Mucosa of gallbladder (tissue), 1 donor: ENCODE results near the gene TMTC4. TPM values are rescaled to one million over a fixed set of nuclear protein-coding genes. Genes with fewer than 3 reads are reported as not detected.
A peak's percentile ranks its signal among the peaks of the same experiment; 100 is the strongest.
"Not testable (repeated sequence)": the region's sequence is repeated elsewhere in the genome, so short reads cannot be mapped to it uniquely, and the experiment has no call there.

Source experiments
- DNase-seq: peaks from one replicate; pipeline ENCODE4 v3.0.0-alpha.2; 2020; ENCODE audit warnings: low spot score
- total RNA-seq: library from RNA; stranded (reverse); gene quantifications from one replicate; pipeline ENCODE4 v1.2.1, GENCODE V29; 2021
- donor health status: DM: no; HTN: no; CAD: no.

TMTC4 gene
- total RNA-seq, 1 donor from 2014 or later = 24.3 TPM

GRCh38 chr13:100584896-100585295 lies 89.7 kb downstream of the TMTC4 start:
- no peak for DNase-seq

- no peak for DNase-seq
These were observed 93.1 kb downstream of the TMTC4 start for GRCh38 chr13:100581504-100581903.

- DNase-seq = no peak
These were observed 93.6 kb downstream of the TMTC4 start for GRCh38 chr13:100581030-100581429.

- DNase-seq = no peak
These were observed 94.5 kb downstream of the TMTC4 start for GRCh38 chr13:100580045-100580444.

DNA sequence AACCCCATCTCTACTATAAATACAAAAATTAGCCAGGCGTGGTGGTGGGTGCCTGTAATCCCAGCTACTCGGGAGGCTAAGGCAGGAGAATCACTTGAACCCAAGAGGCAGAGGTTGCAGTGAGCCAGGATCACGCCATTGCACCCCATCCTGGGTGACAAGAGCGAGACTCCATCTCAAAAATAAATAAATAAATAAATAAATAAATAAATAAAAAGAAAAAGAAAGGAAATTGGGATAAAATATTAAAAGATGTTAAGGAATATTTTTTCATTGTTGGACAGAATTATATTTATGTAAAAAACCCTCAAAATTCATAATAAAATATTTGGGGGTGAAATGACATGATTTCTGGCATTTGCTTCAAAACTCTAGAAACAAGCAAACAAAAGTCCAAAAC lies 97.4 kb downstream of the TMTC4 start:
- DNase-seq = not testable (repeated sequence)

GRCh38 chr13:100573121-100573520 lies 101.5 kb downstream of the TMTC4 start:
- peak; percentile 69 for DNase-seq

GRCh38 chr13:100566543-100566942 lies 108.1 kb downstream of the TMTC4 start:
- no peak for DNase-seq

DNA sequence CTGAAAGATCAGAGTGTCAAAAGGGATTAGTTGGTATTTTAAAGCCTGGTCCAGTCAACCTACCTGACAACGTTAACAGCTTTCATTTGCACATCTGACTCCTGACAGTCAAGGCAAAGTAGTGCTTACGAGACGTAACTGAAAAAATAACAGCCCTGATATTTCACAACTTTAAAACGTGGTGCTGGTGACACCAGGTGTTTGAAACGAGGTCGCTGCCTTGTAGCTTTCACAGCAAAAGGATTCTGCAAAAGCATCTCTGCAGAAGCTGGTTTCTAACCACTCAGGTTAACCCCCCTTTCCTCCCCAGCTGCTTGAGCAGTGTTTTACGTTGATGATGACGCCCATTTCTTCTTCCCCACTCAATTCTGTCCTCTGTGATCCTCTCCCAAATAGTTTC lies 109.3 kb downstream of the TMTC4 start:
- no peak for DNase-seq

DNA sequence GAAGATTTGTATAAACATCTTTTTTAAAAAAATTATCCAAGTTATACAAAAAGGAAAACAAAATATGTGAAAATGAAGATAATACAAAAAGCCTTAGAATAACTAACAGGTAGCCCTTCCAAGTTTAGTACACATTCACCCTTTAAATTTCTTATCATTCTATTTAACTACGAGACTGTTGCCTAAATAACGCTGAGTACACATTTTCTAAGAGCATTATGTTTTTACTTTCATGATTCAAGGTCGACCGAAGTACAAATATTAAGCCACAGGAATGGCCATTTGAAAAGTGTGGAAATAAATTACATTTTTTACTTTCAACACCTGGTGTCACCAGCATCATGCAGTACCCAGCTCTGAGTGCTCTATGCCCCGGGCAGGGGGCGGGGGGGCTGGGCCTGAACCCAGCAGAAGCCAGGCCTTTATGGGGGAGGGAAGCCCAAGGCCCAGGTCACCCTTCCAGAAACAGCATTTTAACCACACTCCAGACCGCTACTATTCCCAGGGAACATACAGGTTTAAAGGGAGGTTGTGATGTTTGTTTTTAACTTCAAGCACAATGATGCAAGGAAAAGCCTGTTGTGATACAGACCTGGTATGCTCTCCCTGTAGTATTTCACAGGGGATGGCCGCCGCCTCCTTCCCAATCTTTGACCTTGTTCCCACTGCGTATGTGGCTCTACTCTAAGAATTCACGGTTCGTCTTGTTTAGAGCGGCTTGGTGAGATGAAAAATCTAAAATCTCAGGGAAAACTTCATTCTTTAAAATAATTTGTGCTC lies 110.0 kb downstream of the TMTC4 start:
- DNase-seq = no peak

DNA sequence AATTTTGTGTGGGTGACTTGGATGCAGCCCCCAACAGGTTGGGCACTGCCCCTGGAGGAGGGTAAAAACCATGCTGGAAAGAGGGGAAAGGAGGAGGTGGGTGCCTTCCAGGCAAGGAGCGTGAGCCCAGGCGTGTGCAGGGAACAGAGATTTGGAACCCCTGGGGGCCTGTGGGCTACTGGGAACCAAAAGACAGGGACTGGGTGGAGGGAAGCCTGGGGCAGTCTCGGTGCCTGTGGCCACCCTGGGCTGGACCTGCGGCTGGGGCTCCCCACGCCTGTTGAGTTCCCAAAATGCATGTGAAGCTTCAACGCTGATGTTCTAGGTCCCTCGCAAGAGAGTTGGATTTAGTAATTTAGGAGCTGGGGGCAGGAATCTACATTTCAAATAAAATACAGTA lies 110.8 kb downstream of the TMTC4 start:
- DNase-seq = no peak

DNA sequence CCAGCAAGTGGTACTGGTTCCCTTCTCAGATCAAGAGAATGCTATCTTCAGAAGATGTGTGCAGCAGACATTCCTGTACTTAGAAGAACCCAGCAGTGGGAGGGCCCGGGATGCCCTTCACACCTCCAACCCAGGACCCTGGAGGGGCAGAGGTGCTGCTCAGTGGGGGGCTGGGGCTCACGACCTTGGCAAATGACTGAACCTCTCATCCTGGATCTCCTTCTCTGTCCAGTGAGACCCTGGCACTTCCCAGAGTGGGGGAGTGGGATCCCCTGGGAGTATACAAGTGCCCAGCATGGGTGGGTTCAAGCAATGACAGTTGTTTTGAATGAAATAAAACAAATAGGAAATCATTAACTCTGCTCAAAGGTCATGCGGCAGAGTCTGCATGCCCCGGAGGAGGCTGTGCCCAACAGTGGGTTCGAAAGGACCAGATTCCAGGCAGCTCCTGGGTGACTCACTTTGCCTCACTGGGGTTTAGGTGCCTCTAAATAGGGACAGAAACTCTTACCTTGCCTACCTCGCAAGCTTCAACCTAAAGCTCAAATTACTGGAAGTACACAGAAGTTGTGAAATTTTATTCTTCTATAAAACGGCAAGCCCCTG lies 112.9 kb downstream of the TMTC4 start:
- DNase-seq = no peak

- no peak for DNase-seq
These were observed 113.5 kb downstream of the TMTC4 start for GRCh38 chr13:100561158-100561499.

GRCh38 chr13:100560498-100561157 lies 114.0 kb downstream of the TMTC4 start:
- DNase-seq = no peak

GRCh38 chr13:100559886-100560285 lies 114.7 kb downstream of the TMTC4 start:
- no peak for DNase-seq

Other genes with a start within 250 kb of the TMTC4 start
- gene GGACT, start 86.0 kb downstream of the TMTC4 start, total RNA-seq = 6.4 TPM